ENCODE data around the gene P2RX5.

DNA sequence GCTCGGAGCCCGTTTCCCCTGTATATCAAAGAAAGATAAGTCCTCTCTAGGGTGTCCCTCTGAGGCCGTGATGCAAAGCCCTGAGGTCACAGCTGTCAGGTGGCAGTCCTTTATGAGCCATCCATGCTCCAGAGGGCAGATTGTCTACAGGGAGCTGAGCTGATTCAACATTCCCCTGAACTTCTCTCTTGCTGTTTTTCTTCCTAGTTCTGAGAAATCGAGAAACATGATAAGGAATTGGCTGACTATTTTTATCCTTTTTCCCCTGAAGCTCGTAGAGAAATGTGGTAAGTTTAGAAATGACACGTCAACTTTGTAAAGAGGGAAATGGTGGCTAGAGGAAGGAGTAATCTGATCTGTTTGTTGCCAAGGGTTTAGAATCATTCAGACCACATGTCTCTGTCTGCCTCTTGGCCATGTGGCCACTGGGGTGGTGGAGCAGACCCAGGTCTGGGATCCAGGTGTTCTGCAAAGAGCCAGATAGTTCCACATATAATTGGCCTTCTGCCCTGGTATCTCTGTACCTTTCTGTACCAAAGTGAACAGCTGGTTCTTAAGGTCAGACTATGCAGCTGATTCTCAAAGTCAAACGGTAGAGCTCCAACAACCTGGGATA, 55.9 kb downstream of the P2RX5 start:
- no peak for TF ChIP-seq EZH2phosphoT487 (IDR thresholded peaks at IDR 0.05; ENCODE audit: borderline replicate concordance, low read length)
- TF ChIP-seq, protein P1, sequence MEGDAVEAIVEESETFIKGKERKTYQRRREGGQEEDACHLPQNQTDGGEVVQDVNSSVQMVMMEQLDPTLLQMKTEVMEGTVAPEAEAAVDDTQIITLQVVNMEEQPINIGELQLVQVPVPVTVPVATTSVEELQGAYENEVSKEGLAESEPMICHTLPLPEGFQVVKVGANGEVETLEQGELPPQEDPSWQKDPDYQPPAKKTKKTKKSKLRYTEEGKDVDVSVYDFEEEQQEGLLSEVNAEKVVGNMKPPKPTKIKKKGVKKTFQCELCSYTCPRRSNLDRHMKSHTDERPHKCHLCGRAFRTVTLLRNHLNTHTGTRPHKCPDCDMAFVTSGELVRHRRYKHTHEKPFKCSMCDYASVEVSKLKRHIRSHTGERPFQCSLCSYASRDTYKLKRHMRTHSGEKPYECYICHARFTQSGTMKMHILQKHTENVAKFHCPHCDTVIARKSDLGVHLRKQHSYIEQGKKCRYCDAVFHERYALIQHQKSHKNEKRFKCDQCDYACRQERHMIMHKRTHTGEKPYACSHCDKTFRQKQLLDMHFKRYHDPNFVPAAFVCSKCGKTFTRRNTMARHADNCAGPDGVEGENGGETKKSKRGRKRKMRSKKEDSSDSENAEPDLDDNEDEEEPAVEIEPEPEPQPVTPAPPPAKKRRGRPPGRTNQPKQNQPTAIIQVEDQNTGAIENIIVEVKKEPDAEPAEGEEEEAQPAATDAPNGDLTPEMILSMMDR (IDR thresholded peaks at IDR 0.05; ENCODE audit: low read depth, low read length, poor library complexity, severe bottlenecking): no peak

All from DOHH2 (cell line).